AG09309 (cell line): ENCODE measurements around the gene WBP2.

ENCODE experiments used
- DNase-seq: peaks from one replicate; pipeline ENCODE4 v3.0.0-alpha.2; 2010; ENCODE audit warnings: low read depth
- H3K4me3 ChIP-seq: 2 replicates; pipeline ENCODE4 v1.5.1; 2011; ENCODE audit warnings: mild to moderate bottlenecking, low read depth, low read length, moderate library complexity; ENCODE audit not compliant: control insufficient read depth
- TF ChIP-seq, protein P1 (sequence below): IDR thresholded peaks from 2 replicates; pipeline ENCODE4 v1.5.1; 2011; ENCODE audit warnings: mild to moderate bottlenecking, low read depth, low read length, inconsistent platforms; ENCODE audit not compliant: insufficient read depth, control insufficient read depth; ENCODE audit errors: missing control alignments

WBP2 gene

DNA sequence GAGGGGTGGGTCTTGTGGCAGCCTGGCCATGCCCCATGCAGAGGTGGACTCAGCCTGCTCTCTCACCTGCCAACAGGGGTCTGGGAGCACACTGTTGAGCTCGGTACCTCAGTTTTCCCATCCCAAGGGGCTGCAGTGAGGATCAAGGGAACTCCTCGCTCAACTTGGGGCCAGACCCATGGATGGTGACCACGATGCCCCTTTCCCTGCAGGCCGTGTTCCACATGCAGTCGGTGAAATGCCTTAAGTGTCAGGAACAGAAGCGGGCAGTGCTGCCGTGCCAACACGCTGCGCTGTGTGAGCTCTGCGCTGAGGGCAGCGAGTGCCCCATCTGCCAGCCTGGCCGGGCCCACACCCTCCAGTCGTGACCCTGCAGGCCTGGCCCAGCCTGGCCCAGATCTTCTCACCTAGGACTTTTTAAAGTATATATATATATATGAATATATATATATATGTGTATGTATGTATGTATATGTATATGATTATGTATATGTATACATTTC lies 31.0 kb downstream of the WBP2 start:
- no peak for DNase-seq
- H3K4me3 ChIP-seq: no peak overlapping the region
- TF ChIP-seq, protein P1, sequence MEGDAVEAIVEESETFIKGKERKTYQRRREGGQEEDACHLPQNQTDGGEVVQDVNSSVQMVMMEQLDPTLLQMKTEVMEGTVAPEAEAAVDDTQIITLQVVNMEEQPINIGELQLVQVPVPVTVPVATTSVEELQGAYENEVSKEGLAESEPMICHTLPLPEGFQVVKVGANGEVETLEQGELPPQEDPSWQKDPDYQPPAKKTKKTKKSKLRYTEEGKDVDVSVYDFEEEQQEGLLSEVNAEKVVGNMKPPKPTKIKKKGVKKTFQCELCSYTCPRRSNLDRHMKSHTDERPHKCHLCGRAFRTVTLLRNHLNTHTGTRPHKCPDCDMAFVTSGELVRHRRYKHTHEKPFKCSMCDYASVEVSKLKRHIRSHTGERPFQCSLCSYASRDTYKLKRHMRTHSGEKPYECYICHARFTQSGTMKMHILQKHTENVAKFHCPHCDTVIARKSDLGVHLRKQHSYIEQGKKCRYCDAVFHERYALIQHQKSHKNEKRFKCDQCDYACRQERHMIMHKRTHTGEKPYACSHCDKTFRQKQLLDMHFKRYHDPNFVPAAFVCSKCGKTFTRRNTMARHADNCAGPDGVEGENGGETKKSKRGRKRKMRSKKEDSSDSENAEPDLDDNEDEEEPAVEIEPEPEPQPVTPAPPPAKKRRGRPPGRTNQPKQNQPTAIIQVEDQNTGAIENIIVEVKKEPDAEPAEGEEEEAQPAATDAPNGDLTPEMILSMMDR: no peak

DNA sequence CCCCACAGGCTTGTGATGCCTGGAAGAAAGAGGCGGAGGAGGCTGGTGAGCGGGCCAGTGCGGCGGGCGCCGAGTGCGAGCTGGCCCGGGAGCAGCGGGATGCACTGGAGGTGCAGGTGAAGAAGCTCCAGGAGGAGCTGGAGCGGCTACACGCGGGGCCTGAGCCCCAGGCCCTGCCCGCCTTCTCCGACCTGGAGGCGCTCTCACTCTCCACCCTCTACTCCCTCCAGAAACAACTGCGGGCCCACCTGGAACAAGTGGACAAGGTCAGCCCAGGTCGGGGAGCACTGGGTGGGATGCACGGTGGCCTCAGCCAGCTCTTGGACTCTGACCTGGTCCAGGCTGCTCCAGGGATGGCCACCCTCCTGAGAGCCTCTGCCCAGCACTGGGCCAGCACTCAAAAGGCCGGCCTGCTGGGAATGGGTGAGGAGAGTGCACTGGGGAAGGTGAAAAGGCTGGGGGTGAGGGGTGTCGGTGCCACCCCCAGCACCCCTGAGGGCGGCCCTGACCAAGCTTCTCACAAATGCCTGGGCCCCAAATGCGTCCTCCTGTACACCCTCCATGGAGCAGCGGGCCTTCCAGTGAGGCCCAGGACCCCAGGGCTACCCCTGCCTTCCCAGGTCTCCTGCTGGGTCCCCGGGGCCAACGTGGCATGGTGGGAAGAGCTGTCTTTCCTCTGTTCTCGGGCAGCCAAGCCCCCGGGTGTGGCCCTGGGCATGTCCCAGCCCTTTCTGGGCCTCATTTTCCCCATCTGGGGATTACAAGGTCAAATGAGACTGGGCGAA lies 31.7 kb downstream of the WBP2 start:
- DNase-seq: no peak
- TF ChIP-seq, protein P1: no peak

DNA sequence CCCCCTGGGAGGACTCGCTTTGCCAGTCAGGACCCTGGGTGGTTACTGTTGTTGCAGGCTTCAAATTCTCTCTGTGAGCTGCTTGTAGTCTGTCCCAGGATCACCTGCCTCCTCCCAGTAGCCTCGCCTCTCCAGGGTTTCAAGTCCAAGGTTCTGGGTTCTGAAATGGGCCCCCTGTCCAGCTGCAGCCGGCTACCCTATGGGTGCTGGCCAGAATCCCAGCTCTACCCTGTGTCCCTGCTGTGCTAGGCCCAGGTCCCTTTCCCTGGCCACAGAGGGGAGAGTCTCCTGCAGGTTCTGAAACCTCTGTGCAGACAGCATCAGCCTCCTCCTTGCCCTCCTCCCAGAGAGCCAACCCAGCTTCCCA lies 32.4 kb downstream of the WBP2 start:
- TF ChIP-seq, protein P1: no peak
- DNase-seq: no peak
- H3K4me3 ChIP-seq: no peak overlapping the region

More for the DNA sequence above, 31.7 kb downstream of the WBP2 start:
- H3K4me3 ChIP-seq: no peak overlapping the region

DNA sequence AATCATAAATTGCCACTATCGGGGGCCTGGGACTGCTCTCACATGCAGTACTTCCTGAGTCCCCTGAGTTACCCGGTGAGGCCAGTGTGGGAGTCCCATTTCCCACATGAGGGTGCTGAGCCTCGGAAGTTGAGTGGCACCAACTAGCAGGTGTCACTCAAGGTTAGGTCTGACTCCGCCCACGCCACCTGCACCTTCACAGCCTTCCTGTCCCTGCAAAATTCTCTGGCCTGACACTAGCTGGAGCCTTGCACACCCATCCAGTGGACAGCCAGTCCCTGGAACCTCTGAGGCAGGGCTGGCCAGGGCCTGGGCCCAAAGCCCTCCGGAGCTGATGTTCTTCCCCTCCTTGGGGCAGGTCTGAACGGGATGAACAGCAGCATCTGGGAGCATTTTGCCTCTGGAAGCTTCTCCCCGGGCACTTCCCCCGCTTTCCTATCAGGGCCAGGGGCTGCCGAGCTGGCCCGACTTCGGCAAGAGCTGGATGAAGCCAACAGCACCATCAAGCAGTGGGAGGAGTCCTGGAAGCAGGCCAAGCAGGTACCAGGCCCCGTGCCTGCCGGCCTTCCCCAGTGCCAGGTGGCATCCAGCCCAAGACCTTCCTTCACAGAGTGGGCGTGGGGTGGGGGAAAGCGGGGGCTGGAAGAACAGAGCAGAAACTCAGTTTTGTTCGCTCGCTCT lies 32.9 kb downstream of the WBP2 start:
- no peak overlapping the region for H3K4me3 ChIP-seq
- no peak for DNase-seq
- TF ChIP-seq, protein P1: no peak

DNA sequence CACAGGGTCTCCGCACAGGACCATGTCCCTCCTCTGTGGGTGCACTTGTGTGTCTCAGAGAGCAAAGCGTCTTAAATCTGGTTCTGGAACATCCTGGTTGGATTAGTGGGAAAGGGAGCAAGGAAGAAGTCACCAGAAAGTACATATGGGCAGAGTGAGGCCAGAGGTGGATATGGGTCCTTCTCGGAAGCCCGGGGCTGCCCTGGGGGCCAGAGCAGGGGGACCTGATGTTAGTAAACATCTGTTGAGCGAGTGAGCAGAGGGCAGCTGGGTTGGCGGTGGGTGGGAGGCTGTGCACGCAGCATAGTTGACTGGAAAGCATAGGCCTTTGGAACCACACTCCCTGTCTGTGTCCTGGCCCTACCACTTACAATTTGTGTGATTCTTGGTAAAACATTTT lies 33.6 kb downstream of the WBP2 start:
- no peak for DNase-seq
- TF ChIP-seq, protein P1: no peak
- no peak overlapping the region for H3K4me3 ChIP-seq

DNA sequence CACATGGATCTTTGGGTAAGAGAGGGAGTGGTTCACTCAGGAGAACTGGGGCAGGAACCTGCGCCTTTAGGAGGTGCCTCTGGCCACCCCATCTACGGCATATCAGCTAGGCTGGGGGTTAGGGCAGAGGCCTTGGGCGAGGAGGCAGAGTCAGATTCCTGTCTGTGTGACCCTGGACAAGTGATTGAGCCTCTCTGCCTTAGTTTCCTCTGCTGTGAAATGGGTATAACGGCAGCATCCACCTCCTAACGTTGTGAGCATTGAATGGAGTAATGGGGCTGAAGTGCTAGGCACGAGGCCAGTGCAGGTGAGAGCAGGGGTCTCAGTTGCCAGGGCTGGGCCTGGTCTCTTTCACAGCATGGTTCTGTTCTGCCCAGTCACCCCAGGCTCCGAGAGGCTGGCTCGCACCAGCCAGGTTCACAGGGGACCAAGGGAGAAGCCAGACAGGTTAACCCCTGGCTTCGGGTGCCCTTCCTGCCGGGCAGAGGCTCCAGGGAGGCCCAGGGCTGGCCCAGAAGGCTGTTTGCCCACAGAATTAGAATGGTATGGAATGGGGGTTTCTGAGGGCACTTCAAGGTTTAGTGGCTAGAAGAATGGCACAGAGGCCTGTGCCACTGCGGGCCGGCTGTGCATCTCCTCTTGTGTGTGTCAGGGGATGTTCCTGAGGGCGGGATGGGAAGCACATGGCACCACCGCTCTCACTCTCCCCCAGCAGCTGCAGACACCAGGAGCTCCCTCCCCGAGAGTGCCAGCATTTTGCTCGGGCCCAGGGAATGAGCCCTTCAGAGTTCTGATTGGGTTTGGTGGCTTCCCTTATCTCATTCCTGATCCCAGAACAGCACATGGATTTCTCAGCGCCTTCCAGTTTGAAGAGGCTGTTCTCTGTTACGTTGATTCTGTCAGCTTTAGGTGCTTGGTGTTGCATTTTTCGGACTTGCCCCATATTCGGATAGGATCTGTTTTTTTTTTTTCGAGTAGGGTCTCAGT lies 34.7 kb downstream of the WBP2 start:
- no peak for DNase-seq
- H3K4me3 ChIP-seq: no peak overlapping the region
- TF ChIP-seq, protein P1: no peak
